ENCODE measurements around the gene ASIC4.

ASIC4 gene

GRCh38 chr2:219512524-219513216 is 1.6 kb upstream of the ASIC4 start:
- peaks cover 97% of the 10 kb centered on the region for H3K4me1 ChIP-seq
- no peak overlapping the region; the same call in 1 of the 2 replicates for H3K9ac ChIP-seq
- H3K27ac ChIP-seq: peak overlapping the region; percentile 75; the same call in 1 of the 2 replicates
- no peaks in the 10 kb centered on the region for H4K20me1 ChIP-seq
- peak overlapping the region; percentile 98 for H3K4me2 ChIP-seq
- H3K36me3 ChIP-seq: no peaks in the 10 kb centered on the region
- no peaks in the 10 kb centered on the region for H3K9me3 ChIP-seq
- no peak for TF ChIP-seq Cebpa-rat (IDR thresholded peaks at IDR 0.05)
- H3K4me3 ChIP-seq: peak overlapping the region; percentile 51
- H3K27me3 ChIP-seq: no peaks in the 10 kb centered on the region

GRCh38 chr2:219513787-219514186 is 495 bp upstream of the ASIC4 start:
- H3K9ac ChIP-seq: peak overlapping the region; percentile 38; the same call in 1 of the 2 replicates
- peak overlapping the region; percentile 98 for H3K4me2 ChIP-seq
- H3K27me3 ChIP-seq: no peaks in the 10 kb centered on the region
- peak overlapping the region; percentile 53; the same call in 1 of the 2 replicates for H3K27ac ChIP-seq
- H3K9me3 ChIP-seq: no peaks in the 10 kb centered on the region
- H3K36me3 ChIP-seq: no peaks in the 10 kb centered on the region
- peak overlapping the region; percentile 48 for H3K4me3 ChIP-seq
- H4K20me1 ChIP-seq: no peaks in the 10 kb centered on the region
- H3K4me1 ChIP-seq: peaks cover 99% of the 10 kb centered on the region
- TF ChIP-seq Cebpa-rat (IDR thresholded peaks at IDR 0.05): no peak

- Histone ChIP-seq H3K4me1 (peaks cover 88% of the 10 kb centered on the region), H3K4me3 (no peak overlapping the region), H4K20me1 (no peaks in the 10 kb centered on the region), H3K4me2 (peak overlapping the region; percentile 98), H3K27me3 (no peaks in the 10 kb centered on the region), H3K27ac (no peak overlapping the region), H3K36me3 (no peaks in the 10 kb centered on the region), H3K9me3 (no peaks in the 10 kb centered on the region), H3K9ac (no peak overlapping the region; the same call in 1 of the 2 replicates)
- TF ChIP-seq Cebpa-rat (IDR thresholded peaks at IDR 0.05): no peak
Measured at GRCh38 chr2:219514836-219515235, 554 bp downstream of the ASIC4 start.

- Histone ChIP-seq H3K4me3 (no peak overlapping the region), H4K20me1 (no peaks in the 10 kb centered on the region), H3K9me3 (no peaks in the 10 kb centered on the region), H3K4me2 (peak overlapping the region; percentile 98), H3K36me3 (no peaks in the 10 kb centered on the region), H3K27me3 (peaks cover 2% of the 10 kb centered on the region; the same call in 1 of the 2 replicates), H3K9ac (no peak overlapping the region), H3K4me1 (peaks cover 85% of the 10 kb centered on the region), H3K27ac (no peak overlapping the region)
- no peak for TF ChIP-seq Cebpa-rat (IDR thresholded peaks at IDR 0.05)
Measured at GRCh38 chr2:219515874-219516629, 1.8 kb downstream of the ASIC4 start.

GRCh38 chr2:219516888-219517287 is 2.6 kb downstream of the ASIC4 start:
- no peak overlapping the region for H3K4me3 ChIP-seq
- peaks cover 10% of the 10 kb centered on the region for H3K27me3 ChIP-seq
- no peak for TF ChIP-seq Cebpa-rat (IDR thresholded peaks at IDR 0.05)
- H3K4me2 ChIP-seq: peak overlapping the region; percentile 98
- H3K9me3 ChIP-seq: no peaks in the 10 kb centered on the region
- no peak overlapping the region for H3K9ac ChIP-seq
- H3K36me3 ChIP-seq: no peaks in the 10 kb centered on the region
- H3K4me1 ChIP-seq: peaks cover 86% of the 10 kb centered on the region
- H3K27ac ChIP-seq: no peak overlapping the region
- H4K20me1 ChIP-seq: no peaks in the 10 kb centered on the region; the same call in 1 of the 2 replicates

GRCh38 chr2:219517954-219518778 is 3.9 kb downstream of the ASIC4 start:
- TF ChIP-seq Cebpa-rat (IDR thresholded peaks at IDR 0.05): no peak
- peak overlapping the region; percentile 98 for H3K4me2 ChIP-seq
- peaks cover 84% of the 10 kb centered on the region for H3K4me1 ChIP-seq
- H3K4me3 ChIP-seq: no peak overlapping the region
- no peaks in the 10 kb centered on the region for H3K36me3 ChIP-seq
- no peak overlapping the region for H3K27ac ChIP-seq
- H4K20me1 ChIP-seq: no peaks in the 10 kb centered on the region; the same call in 1 of the 2 replicates
- H3K9ac ChIP-seq: no peak overlapping the region
- H3K27me3 ChIP-seq: peaks cover 23% of the 10 kb centered on the region
- no peaks in the 10 kb centered on the region for H3K9me3 ChIP-seq

- no peaks in the 10 kb centered on the region; the same call in 1 of the 2 replicates for H4K20me1 ChIP-seq
- H3K9ac ChIP-seq: no peak overlapping the region
- H3K36me3 ChIP-seq: no peaks in the 10 kb centered on the region
- no peak overlapping the region for H3K27ac ChIP-seq
- H3K9me3 ChIP-seq: no peaks in the 10 kb centered on the region
- no peak for TF ChIP-seq Cebpa-rat (IDR thresholded peaks at IDR 0.05)
- peaks cover 36% of the 10 kb centered on the region for H3K27me3 ChIP-seq
- H3K4me2 ChIP-seq: no peak overlapping the region
- no peak overlapping the region for H3K4me3 ChIP-seq
- peaks cover 79% of the 10 kb centered on the region for H3K4me1 ChIP-seq
Measured at GRCh38 chr2:219519526-219519916, 5.2 kb downstream of the ASIC4 start.

- Histone ChIP-seq H3K4me2 (no peak overlapping the region), H3K4me1 (peaks cover 73% of the 10 kb centered on the region), H3K27me3 (peaks cover 42% of the 10 kb centered on the region), H3K4me3 (no peak overlapping the region), H4K20me1 (no peaks in the 10 kb centered on the region; the same call in 1 of the 2 replicates), H3K9ac (no peak overlapping the region), H3K36me3 (no peaks in the 10 kb centered on the region), H3K27ac (no peak overlapping the region), H3K9me3 (no peaks in the 10 kb centered on the region)
- no peak for TF ChIP-seq Cebpa-rat (IDR thresholded peaks at IDR 0.05)
Measured at GRCh38 chr2:219520079-219520478, 5.8 kb downstream of the ASIC4 start.

- Histone ChIP-seq H3K4me3 (no peak overlapping the region), H3K27me3 (peaks cover 54% of the 10 kb centered on the region), H3K36me3 (no peaks in the 10 kb centered on the region), H4K20me1 (no peaks in the 10 kb centered on the region; the same call in 1 of the 2 replicates), H3K4me2 (peak overlapping the region; percentile 61), H3K4me1 (peaks cover 61% of the 10 kb centered on the region), H3K9ac (no peak overlapping the region), H3K9me3 (no peaks in the 10 kb centered on the region), H3K27ac (no peak overlapping the region)
- no peak for TF ChIP-seq Cebpa-rat (IDR thresholded peaks at IDR 0.05)
Measured at GRCh38 chr2:219521066-219521880, 7.0 kb downstream of the ASIC4 start.
